Measurements from ENCODE around the gene MYH9. TPM values are rescaled to one million over a fixed set of nuclear protein-coding genes. Genes with fewer than 3 reads are reported as not detected.

Gene MYH9
- total RNA-seq, 4 donors from 2014 or later, result 228 to 375 (median 275) TPM

GRCh38 chr22:36301384-36301828 lies 86.4 kb downstream of the MYH9 start:
- Histone ChIP-seq H3K27ac (no peak overlapping the region), H3K36me3 (peaks cover 97 to 99% of the 10 kb centered on the region in 2 donors), H3K4me3 (replicated peaks in 1 of 3) (no peak overlapping the region), H3K9me3 (no peaks in the 10 kb centered on the region), H3K4me1 (no peaks in the 10 kb centered on the region), H3K27me3 (no peaks in the 10 kb centered on the region)
- 30 to 56% methylated on average over 8 to 13 of the region's 13 CpGs for WGBS, 2 donors
- intact Hi-C loops (cut with DNase I), result loop anchor here (2.0 kb wide), 1 partner anchor 169 kb away; no protein-coding TSS in a partner anchor
- DNase-seq, result peak; percentile 76 to 84
- TF ChIP-seq CTCF (IDR thresholded peaks at IDR 0.05) (peak; percentile 80 to 95 (median 92)), POLR2A (IDR thresholded peaks at IDR 0.05) (no peak)

- Histone ChIP-seq H3K36me3 (peaks cover 97 to 99% of the 10 kb centered on the region in 2 donors), H3K4me1 (no peaks in the 10 kb centered on the region), H3K9me3 (no peaks in the 10 kb centered on the region), H3K4me3 (replicated peaks in 1 of 3) (no peak overlapping the region), H3K27me3 (no peaks in the 10 kb centered on the region), H3K27ac (no peak overlapping the region)
- intact Hi-C loops (cut with DNase I), result loop anchor here (2.0 kb wide), 1 partner anchor 170 kb away; no protein-coding TSS in a partner anchor
- DNase-seq, result no peak
- 95 to 96% methylated on average over 21 to 24 of the region's 24 CpGs for WGBS, 2 donors
- TF ChIP-seq POLR2A (IDR thresholded peaks at IDR 0.05) (no peak), CTCF (IDR thresholded peaks at IDR 0.05) (no peak)
Measured at GRCh38 chr22:36300396-36301212, 87.2 kb downstream of the MYH9 start.

GRCh38 chr22:36299911-36300310 lies 87.9 kb downstream of the MYH9 start:
- WGBS, 2 donors, result 93 to 98% methylated on average over 9 to 12 of the region's 12 CpGs
- peak overlapping the region in 1 of 3 donors; percentile 2 for H3K27ac ChIP-seq

GRCh38 chr22:36299295-36299694 lies 88.5 kb downstream of the MYH9 start:
- WGBS, 2 donors, result 88 to 90% methylated on average over 14 of the region's 14 CpGs
- no peak for TF ChIP-seq CTCF (IDR thresholded peaks at IDR 0.05)
- TF ChIP-seq POLR2A (IDR thresholded peaks at IDR 0.05), result no peak
- H3K27me3 ChIP-seq, result no peaks in the 10 kb centered on the region
- H3K4me3 ChIP-seq (replicated peaks in 1 of 3), result no peak overlapping the region
- intact Hi-C loops (cut with DNase I), result no loop called here
- no peaks in the 10 kb centered on the region for H3K4me1 ChIP-seq
- peaks cover 97 to 99% of the 10 kb centered on the region in 2 donors for H3K36me3 ChIP-seq
- no peaks in the 10 kb centered on the region for H3K9me3 ChIP-seq
- peak overlapping the region in 1 of 3 donors; percentile 2 for H3K27ac ChIP-seq
- no peak for DNase-seq

More at GRCh38 chr22:36299911-36300310, 87.9 kb downstream of the MYH9 start:
- Histone ChIP-seq H3K36me3 (peaks cover 97 to 99% of the 10 kb centered on the region in 2 donors), H3K4me1 (no peaks in the 10 kb centered on the region), H3K27me3 (no peaks in the 10 kb centered on the region), H3K4me3 (replicated peaks in 1 of 3) (no peak overlapping the region), H3K9me3 (no peaks in the 10 kb centered on the region)
- no peak for TF ChIP-seq CTCF (IDR thresholded peaks at IDR 0.05)
- TF ChIP-seq POLR2A (IDR thresholded peaks at IDR 0.05), result no peak
- no peak for DNase-seq
- intact Hi-C loops (cut with DNase I), result loop anchor here (2.0 kb wide), 1 partner anchor 171 kb away; no protein-coding TSS in a partner anchor

GRCh38 chr22:36298601-36299000 lies 89.2 kb downstream of the MYH9 start:
- Histone ChIP-seq H3K4me1 (no peaks in the 10 kb centered on the region), H3K9me3 (no peaks in the 10 kb centered on the region), H3K36me3 (peaks cover 97 to 100% of the 10 kb centered on the region in 2 donors), H3K4me3 (replicated peaks in 1 of 3) (no peak overlapping the region), H3K27ac (no peak overlapping the region), H3K27me3 (no peaks in the 10 kb centered on the region)
- WGBS, 2 donors, result 89 to 90% methylated on average over 13 of the region's 13 CpGs
- DNase-seq, result no peak
- intact Hi-C loops (cut with DNase I), result no loop called here
- no peak for TF ChIP-seq CTCF (IDR thresholded peaks at IDR 0.05)
- TF ChIP-seq POLR2A (IDR thresholded peaks at IDR 0.05), result no peak
